Skin epidermis (tissue), 12 donors: ENCODE measurements around the gene GNS.

ENCODE experiments used
- H3K27ac ChIP-seq, 21 experiments: fragments of 200-600 bp; sonication (generic) in 11 of 21; one replicate each; pipeline ENCODE4 v1.5.0; 2020; ENCODE audit warnings: mild to moderate bottlenecking in 3 of 21, inconsistent platforms in 2 of 21, moderate library complexity in 2 of 21
- H3K4me3 ChIP-seq, 7 experiments: fragments of 200-600 bp; sonication (generic) in 2 of 7; one replicate each; pipeline ENCODE4 v1.5.0; 2020; ENCODE audit warnings: inconsistent platforms in 2 of 7, mild to moderate bottlenecking in 2 of 7, moderate library complexity in 1 of 7

The GNS gene

DNA sequence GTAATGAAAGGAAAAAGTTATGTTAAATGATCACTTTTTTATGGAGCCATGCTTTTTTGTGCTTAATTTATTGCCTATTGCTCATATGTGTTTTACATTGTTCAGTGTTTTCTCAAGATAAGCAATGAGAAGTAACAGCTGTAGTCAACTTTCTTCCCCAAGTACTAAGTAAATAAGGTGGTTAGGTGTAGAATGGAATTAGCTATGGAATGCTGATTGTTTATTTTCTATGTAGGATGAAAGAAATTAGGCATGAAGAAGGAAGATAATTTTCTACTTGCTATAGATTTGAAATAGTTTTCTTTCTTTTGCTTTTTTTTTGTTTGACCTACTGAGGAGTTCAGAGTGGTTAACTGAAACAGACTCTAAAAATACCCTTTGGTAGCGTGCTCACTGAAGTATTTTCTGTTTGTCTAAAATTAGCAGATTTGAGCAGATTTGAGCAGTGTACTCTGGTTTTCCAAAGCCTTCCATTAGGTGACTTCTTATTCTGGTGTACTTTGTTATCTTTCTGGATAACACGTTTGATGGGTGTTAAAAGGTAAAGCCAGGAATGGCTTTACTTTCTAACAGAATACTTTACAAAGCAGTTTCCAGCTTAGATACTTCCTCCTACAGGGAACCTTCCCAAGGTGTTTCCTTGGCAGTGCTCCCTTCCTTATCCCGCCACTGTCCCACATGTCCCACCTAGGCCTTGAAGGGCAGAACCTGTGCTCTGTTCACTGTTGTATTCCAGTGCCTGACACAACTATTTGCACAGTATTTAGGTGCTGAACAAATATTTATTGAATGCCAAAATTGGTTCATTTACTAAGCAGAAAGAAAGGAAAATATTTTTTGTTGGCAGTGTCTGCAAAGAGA is 92.9 kb downstream of the GNS start:
- Histone ChIP-seq H3K27ac (peak overlapping the region in 8 of 21 experiments; percentile 1 to 95 (median 21)), H3K4me3 (no peak overlapping the region)

DNA sequence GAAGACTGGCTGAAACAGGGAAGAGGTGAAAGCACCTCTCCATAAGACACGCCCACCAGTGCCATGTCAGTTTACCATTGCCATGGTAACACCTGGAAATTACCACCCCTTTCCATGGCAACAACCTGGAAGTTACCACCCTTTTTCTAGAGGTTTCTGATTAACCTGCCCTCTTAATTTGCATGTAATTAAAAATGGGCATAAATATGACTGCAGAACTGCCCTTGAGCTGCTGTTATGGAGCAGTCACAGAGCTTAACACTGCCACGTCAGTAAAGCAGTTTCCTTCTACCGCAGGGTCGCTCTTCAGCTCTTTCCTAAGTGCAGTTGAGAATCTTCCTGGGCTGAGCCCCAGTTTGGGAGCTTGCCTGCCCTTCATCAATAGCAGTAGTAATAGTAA is 93.7 kb downstream of the GNS start:
- Histone ChIP-seq H3K27ac (peak overlapping the region in 7 of 21 experiments; percentile 9 to 95 (median 23)), H3K4me3 (no peak overlapping the region)
